Memory B cell (primary cell): ENCODE results near the gene IL1RL1.

Experiments used
- ATAC-seq: fragments of 150-1000 bp; cut with Tn5 transposase; 2 replicates; pipeline ENCODE4 v1.10.0; 2021; ENCODE audit warnings: low read depth, mild to moderate bottlenecking, moderate library complexity
- DNase-seq, 2 donors: peaks; one replicate each; pipeline ENCODE4 v3.0.0; 2022; ENCODE audit warnings: low spot score in 2 of 2
- H3K27ac Mint-ChIP-seq: one replicate; pipeline ENCODE4 v1.8.0; 2022; ENCODE audit warnings: mild to moderate bottlenecking, moderate library complexity, mixed read lengths
- H3K27me3 Mint-ChIP-seq: one replicate; pipeline ENCODE4 v1.8.0; 2022; ENCODE audit warnings: mixed read lengths
- H3K36me3 Mint-ChIP-seq: one replicate; pipeline ENCODE4 v1.8.0; 2022; ENCODE audit warnings: mild to moderate bottlenecking, mixed read lengths
- H3K4me1 Mint-ChIP-seq: one replicate; pipeline ENCODE4 v1.8.0; 2022; ENCODE audit warnings: mixed read lengths
- H3K4me3 Mint-ChIP-seq: one replicate; pipeline ENCODE4 v1.8.0; 2022; ENCODE audit warnings: mild to moderate bottlenecking, moderate library complexity, mixed read lengths
- H3K9me3 Mint-ChIP-seq: one replicate; pipeline ENCODE4 v1.8.0; 2022; ENCODE audit warnings: mixed read lengths

The IL1RL1 gene

DNA sequence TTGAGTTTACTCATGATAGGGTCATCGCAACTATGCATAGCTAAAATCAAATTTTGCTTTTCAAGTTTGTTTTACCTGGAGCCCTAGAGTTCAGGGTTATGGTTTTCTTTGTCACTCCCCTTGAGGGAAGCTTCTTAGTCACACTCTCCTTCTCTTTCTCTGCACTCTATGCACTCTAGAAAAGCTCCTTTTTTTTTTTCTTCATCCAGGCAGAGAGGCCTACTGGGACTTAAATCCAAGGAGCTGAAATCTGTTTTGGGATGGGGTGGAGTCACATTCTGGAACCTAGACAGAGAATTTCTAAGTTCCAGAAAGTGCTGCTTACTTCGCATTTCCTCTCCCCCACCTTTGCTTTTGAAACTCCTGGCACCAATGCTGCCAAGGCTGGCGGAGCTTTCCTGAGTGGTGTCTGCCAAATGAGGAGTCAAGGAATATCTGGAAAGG, 25.2 kb downstream of the IL1RL1 start:
- H3K4me1 Mint-ChIP-seq = no peaks in the 10 kb centered on the region
- ATAC-seq (no peak), DNase-seq (no peak)
- peaks cover 2% of the 10 kb centered on the region for H3K36me3 Mint-ChIP-seq
- no peaks in the 10 kb centered on the region for H3K9me3 Mint-ChIP-seq
- no peak overlapping the region for H3K4me3 Mint-ChIP-seq
- no peak overlapping the region for H3K27ac Mint-ChIP-seq
- peaks cover 10% of the 10 kb centered on the region for H3K27me3 Mint-ChIP-seq

DNA sequence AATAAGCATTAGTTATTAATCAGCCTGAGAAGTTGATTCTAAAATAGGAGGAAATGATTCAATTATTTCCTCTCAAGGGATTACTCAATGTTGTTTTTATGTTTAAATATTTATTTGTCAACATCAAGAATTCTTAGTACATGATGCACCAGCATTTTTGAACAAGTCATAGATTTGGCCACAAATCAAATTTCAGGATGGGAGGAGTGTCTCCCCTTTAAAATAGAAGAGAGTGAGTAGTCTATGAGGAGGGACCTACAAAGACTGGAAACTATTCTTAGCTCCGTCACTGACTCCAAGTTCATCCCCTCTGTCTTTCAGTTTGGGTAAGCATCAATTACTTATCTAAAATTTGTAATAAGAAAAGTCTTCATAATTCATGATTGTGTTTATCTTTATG, 25.6 kb downstream of the IL1RL1 start:
- Mint-ChIP-seq H3K27me3 (peaks cover 10% of the 10 kb centered on the region), H3K36me3 (peaks cover 2% of the 10 kb centered on the region), H3K27ac (no peak overlapping the region), H3K4me1 (no peaks in the 10 kb centered on the region), H3K9me3 (no peaks in the 10 kb centered on the region), H3K4me3 (no peak overlapping the region)
- DNase-seq (no peak), ATAC-seq (no peak)

GRCh38 chr2:102337481-102338386, 26.4 kb downstream of the IL1RL1 start:
- Mint-ChIP-seq H3K4me1 (no peaks in the 10 kb centered on the region), H3K27ac (no peak overlapping the region), H3K4me3 (no peak overlapping the region), H3K9me3 (no peaks in the 10 kb centered on the region), H3K36me3 (no peaks in the 10 kb centered on the region), H3K27me3 (peaks cover 6% of the 10 kb centered on the region)
- ATAC-seq (no peak), DNase-seq (no peak)

GRCh38 chr2:102340778-102341177, 29.4 kb downstream of the IL1RL1 start:
- ATAC-seq (no peak), DNase-seq (no peak)
- Mint-ChIP-seq H3K4me3 (no peak overlapping the region), H3K9me3 (no peaks in the 10 kb centered on the region), H3K4me1 (no peaks in the 10 kb centered on the region), H3K27ac (no peak overlapping the region), H3K36me3 (no peaks in the 10 kb centered on the region), H3K27me3 (no peaks in the 10 kb centered on the region)

DNA sequence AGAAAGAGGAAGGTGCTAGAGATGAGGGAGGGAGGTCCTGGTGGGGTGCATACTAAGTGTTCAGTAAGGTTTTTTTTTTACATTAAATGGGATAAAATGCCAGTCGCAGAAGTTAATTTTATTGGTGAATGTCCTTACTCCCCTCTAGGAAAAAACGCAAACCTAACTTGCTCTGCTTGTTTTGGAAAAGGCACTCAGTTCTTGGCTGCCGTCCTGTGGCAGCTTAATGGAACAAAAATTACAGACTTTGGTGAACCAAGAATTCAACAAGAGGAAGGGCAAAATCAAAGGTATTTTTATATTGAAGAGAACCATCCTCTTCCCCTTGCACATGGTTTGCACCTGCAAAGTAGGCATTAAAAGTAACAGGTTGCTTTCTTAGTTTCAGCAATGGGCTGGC, 31.5 kb downstream of the IL1RL1 start:
- H3K36me3 Mint-ChIP-seq = no peaks in the 10 kb centered on the region
- H3K4me1 Mint-ChIP-seq = no peaks in the 10 kb centered on the region
- no peak for ATAC-seq

DNA sequence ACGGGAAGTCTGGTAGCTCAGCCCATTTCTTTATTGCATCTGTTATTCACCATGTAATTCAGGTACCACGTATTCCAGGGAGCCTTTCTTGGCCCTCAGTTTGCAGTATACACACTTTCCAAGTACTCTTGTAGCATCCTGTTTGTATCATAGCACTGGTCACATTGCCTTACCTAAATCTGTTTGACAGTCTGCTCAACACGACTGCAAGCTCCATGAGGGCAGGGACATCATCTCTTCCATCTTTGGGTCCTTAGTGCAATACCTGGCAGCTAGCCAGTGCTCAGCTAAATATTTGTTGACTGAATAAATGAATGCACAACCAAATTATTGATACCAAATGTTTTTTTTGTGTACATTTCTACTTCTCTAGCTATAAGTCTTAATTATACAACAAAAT, 33.0 kb downstream of the IL1RL1 start:
- H3K4me3 Mint-ChIP-seq = no peak overlapping the region
- H3K36me3 Mint-ChIP-seq = no peaks in the 10 kb centered on the region
- no peaks in the 10 kb centered on the region for H3K9me3 Mint-ChIP-seq
- DNase-seq = no peak
- ATAC-seq = no peak
- H3K27me3 Mint-ChIP-seq = peaks cover 6% of the 10 kb centered on the region
- no peaks in the 10 kb centered on the region for H3K4me1 Mint-ChIP-seq
- no peak overlapping the region for H3K27ac Mint-ChIP-seq

More for the DNA sequence above, 31.5 kb downstream of the IL1RL1 start:
- DNase-seq = no peak
- H3K27me3 Mint-ChIP-seq = peaks cover 6% of the 10 kb centered on the region
- H3K4me3 Mint-ChIP-seq = no peak overlapping the region
- H3K9me3 Mint-ChIP-seq = no peaks in the 10 kb centered on the region
- no peak overlapping the region for H3K27ac Mint-ChIP-seq

- DNase-seq (no peak), ATAC-seq (no peak)
- Mint-ChIP-seq H3K27me3 (peaks cover 8% of the 10 kb centered on the region), H3K4me1 (no peaks in the 10 kb centered on the region), H3K36me3 (no peaks in the 10 kb centered on the region), H3K9me3 (no peaks in the 10 kb centered on the region), H3K27ac (no peak overlapping the region), H3K4me3 (no peak overlapping the region)
Measured at GRCh38 chr2:102345329-102345920, 34.1 kb downstream of the IL1RL1 start.

DNA sequence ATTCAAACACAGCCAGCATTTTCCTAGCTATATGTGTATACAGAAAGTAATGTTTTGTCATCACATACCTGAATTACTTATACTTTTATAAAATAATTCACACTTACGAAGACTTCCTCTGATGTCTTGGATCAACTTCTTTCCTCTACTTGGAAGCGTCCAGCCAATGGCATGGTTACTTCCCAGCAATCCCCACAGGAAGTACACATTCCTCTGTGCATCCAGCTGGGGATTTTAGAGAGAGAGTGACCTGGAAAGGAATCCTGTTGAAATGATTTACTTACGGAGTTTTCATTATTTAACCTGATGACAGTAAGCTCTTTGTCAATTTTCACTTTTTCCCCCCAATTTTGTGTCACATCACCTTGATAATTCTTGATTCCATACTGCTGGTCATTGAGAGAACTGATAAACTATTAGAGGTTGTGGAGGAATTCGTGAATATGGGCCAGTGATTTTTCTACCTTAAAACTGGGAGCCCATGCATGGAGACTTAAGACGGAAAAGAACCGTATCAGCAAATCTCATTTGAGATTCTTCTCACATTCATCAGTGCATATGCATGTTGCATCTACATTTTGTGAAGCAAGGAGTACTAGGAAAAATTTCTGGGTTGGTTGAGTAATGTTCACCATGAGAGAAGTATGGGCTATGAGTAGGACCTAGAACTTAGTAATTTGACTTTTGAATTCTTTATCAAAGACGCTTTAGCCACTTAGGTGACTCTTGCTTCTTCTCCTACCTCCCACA, 35.2 kb downstream of the IL1RL1 start:
- peaks cover 8% of the 10 kb centered on the region for H3K27me3 Mint-ChIP-seq
- DNase-seq (no peak), ATAC-seq (no peak)
- no peak overlapping the region for H3K4me3 Mint-ChIP-seq
- no peaks in the 10 kb centered on the region for H3K9me3 Mint-ChIP-seq
- no peak overlapping the region for H3K27ac Mint-ChIP-seq
- H3K4me1 Mint-ChIP-seq = no peaks in the 10 kb centered on the region
- H3K36me3 Mint-ChIP-seq = no peaks in the 10 kb centered on the region

DNA sequence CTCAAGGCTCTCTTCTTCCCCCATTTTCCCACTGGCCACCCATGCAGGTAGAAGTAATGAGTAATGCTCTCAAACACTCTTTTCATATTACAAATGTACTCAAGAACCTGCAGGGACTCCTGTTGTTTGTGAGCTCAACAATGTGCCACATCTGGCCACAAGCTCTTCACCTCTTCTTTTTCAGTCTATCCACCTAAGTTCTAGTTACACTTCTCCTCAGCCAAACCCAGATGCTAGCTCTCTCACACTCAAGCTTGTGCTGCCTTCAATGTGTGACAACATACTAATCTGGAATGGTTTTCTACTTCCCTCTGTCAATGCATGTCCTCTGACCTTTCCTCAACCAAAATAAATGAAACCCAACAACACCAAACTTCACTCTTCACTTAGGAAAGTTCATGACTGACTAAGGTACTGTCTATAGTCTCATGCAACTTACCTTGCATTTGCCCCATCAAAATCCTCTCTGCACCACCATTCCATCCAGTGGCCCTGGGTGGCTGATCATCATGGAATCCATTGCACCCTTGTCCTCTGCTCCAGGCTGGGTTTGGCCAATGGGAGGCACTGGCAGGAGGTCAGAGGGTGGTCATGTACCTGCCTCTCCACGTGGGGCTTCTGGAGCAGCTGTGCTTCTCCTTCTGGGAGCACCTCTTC, 38.9 kb downstream of the IL1RL1 start:
- Mint-ChIP-seq H3K27ac (no peak overlapping the region), H3K9me3 (no peaks in the 10 kb centered on the region), H3K4me3 (no peak overlapping the region), H3K36me3 (no peaks in the 10 kb centered on the region), H3K27me3 (peaks cover 8% of the 10 kb centered on the region), H3K4me1 (peaks cover under 1% of the 10 kb centered on the region)
- DNase-seq (no peak), ATAC-seq (no peak)

DNA sequence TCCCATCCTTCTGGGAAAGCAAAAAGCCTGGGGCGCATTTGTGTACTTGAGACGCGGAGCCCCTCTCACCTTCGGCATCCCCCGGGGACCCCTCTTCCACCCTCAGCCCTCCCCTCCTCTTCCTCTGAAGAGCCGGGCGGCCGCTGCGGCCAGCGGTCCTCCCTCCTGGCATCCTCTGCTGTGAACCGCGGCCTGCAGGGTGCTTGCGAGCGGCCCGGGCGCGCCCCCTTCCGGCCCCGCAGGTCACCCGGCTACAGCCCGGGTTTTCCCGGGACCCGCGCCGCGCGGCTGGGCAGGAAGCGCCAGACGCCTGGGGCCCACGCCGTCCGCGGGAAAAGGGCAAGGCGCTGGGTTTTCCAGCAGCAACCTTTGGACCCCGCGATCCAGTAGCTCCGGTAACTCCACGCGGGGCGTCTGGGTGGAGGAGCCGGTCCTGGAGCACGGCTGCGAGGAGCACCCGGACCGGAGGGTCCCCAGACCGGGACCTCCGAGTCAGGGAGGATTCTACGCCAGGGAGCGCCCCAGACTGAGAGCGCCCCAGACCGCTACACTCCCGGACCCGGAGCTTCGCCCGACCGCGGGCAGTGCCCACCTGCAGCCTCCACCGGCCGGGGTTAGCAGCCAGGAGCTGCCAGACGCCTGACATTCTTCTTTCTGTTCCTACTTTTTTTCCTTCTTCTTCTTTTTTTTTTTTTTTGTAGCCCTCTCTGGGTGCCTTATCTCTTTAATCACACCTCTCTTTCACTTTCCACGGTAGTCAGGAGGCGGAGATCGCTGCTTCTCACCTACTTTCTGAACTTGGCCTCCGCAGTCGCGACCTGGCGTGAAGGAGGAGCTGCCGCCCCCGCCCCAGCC, 44.4 kb downstream of the IL1RL1 start, which contains the start of gene IL18R1:
TSS of gene IL18R1 (plus strand) at position 271 of the 855 bp plus-strand sequence. CDS start 6,865 bp downstream, outside the sequence.
- peak; percentile 47 to 63 for DNase-seq
- no peaks in the 10 kb centered on the region for H3K36me3 Mint-ChIP-seq
- H3K9me3 Mint-ChIP-seq = no peaks in the 10 kb centered on the region
- H3K4me3 Mint-ChIP-seq = peak within 1 kb of the TSS; percentile 90
- peak within 1 kb of the TSS; percentile 91 for H3K27ac Mint-ChIP-seq
- peak; percentile 80 for ATAC-seq
- H3K27me3 Mint-ChIP-seq = no peaks in the 10 kb centered on the region
- H3K4me1 Mint-ChIP-seq = peaks cover 27% of the 10 kb centered on the region

GRCh38 chr2:102356381-102356712, 45.0 kb downstream of the IL1RL1 start:
- ATAC-seq (peak; percentile 2), DNase-seq (no peak)
- peak overlapping the region; percentile 90 for H3K4me3 Mint-ChIP-seq
- H3K9me3 Mint-ChIP-seq = no peaks in the 10 kb centered on the region
- H3K36me3 Mint-ChIP-seq = no peaks in the 10 kb centered on the region
- H3K4me1 Mint-ChIP-seq = peaks cover 27% of the 10 kb centered on the region
- no peaks in the 10 kb centered on the region for H3K27me3 Mint-ChIP-seq
- H3K27ac Mint-ChIP-seq = peak overlapping the region; percentile 91

DNA sequence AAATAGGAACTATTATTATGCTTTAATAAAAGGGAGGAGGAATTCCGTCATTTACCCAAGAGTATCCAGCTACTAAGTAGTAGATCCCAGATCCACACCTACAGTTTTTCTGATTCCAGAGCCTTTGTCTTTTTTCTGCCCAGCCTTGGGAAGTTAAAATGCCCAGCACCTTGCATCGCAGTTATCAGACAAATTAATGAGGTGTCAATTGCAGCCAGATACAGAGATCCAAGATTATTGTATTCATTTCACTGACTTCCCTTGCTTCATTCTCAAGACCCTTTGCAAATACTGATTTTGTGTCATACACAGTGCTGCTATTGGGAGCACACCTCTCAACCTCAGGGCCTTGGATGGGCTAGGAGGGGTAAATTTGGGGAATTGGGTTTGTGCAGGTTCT, 45.4 kb downstream of the IL1RL1 start:
- Mint-ChIP-seq H3K9me3 (no peaks in the 10 kb centered on the region), H3K27me3 (no peaks in the 10 kb centered on the region), H3K4me3 (peak overlapping the region; percentile 49), H3K4me1 (peaks cover 27% of the 10 kb centered on the region), H3K27ac (no peak overlapping the region), H3K36me3 (peaks cover under 1% of the 10 kb centered on the region)
- no peak for ATAC-seq
- no peak for DNase-seq

GRCh38 chr2:102357937-102358336, 46.6 kb downstream of the IL1RL1 start:
- H3K36me3 Mint-ChIP-seq = peaks cover 4% of the 10 kb centered on the region
- peaks cover 30% of the 10 kb centered on the region for H3K4me1 Mint-ChIP-seq
- ATAC-seq = peak; percentile 49
- no peaks in the 10 kb centered on the region for H3K27me3 Mint-ChIP-seq
- H3K9me3 Mint-ChIP-seq = no peaks in the 10 kb centered on the region
- H3K4me3 Mint-ChIP-seq = no peak overlapping the region
- H3K27ac Mint-ChIP-seq = no peak overlapping the region
- DNase-seq = peak in 1 of 2 donors; percentile 11
